Epithelial cell of prostate (primary cell): ENCODE measurements around the gene RNF169.
"Not testable (repeated sequence)": the region's sequence is repeated elsewhere in the genome, so short reads cannot be mapped to it uniquely, and the experiment has no call there.

Source experiments
- DNase-seq: peaks from one replicate; pipeline ENCODE4 v3.0.0-alpha.2; 2011; ENCODE audit warnings: low read depth, low spot score
- H3K27ac ChIP-seq: fragments of 450-650 bp; 2 replicates; pipeline ENCODE4 v1.5.1; 2017; ENCODE audit warnings: mild to moderate bottlenecking

RNF169 gene

GRCh38 chr11:74756571-74756970 is 7.9 kb downstream of the RNF169 start:
- DNase-seq = no peak
- peak overlapping the region; percentile 93 for H3K27ac ChIP-seq

GRCh38 chr11:74766905-74767304 is 18.3 kb downstream of the RNF169 start:
- H3K27ac ChIP-seq = no peak overlapping the region
- no peak for DNase-seq

GRCh38 chr11:74768172-74768651 is 19.6 kb downstream of the RNF169 start:
- not testable (repeated sequence) for H3K27ac ChIP-seq, DNase-seq

GRCh38 chr11:74769055-74769707 is 20.5 kb downstream of the RNF169 start:
- no peak overlapping the region for H3K27ac ChIP-seq
- DNase-seq = no peak

- no peak for DNase-seq
- no peak overlapping the region for H3K27ac ChIP-seq
Measured at GRCh38 chr11:74770456-74770855, 21.8 kb downstream of the RNF169 start.

- H3K27ac ChIP-seq = no peak overlapping the region
- DNase-seq = no peak
Measured at GRCh38 chr11:74771139-74771538, 22.5 kb downstream of the RNF169 start.

- no peak overlapping the region for H3K27ac ChIP-seq
- DNase-seq = no peak
Measured at GRCh38 chr11:74773476-74773875, 24.8 kb downstream of the RNF169 start.

- DNase-seq = no peak
- H3K27ac ChIP-seq = no peak overlapping the region
Measured at GRCh38 chr11:74775762-74776161, 27.1 kb downstream of the RNF169 start.

GRCh38 chr11:74776546-74776945 is 27.9 kb downstream of the RNF169 start:
- no peak overlapping the region for H3K27ac ChIP-seq
- no peak for DNase-seq

GRCh38 chr11:74777038-74777437 is 28.4 kb downstream of the RNF169 start:
- no peak overlapping the region for H3K27ac ChIP-seq
- no peak for DNase-seq

GRCh38 chr11:74777877-74778276 is 29.2 kb downstream of the RNF169 start:
- no peak for DNase-seq

GRCh38 chr11:74778581-74778980 is 29.9 kb downstream of the RNF169 start:
- H3K27ac ChIP-seq = no peak overlapping the region
- DNase-seq = no peak

More at GRCh38 chr11:74777877-74778276, 29.2 kb downstream of the RNF169 start:
- no peak overlapping the region for H3K27ac ChIP-seq

GRCh38 chr11:74780248-74781005 is 31.8 kb downstream of the RNF169 start:
- DNase-seq = no peak
- no peak overlapping the region for H3K27ac ChIP-seq

- H3K27ac ChIP-seq = peak overlapping the region; percentile 77
- peak; percentile 58 for DNase-seq
Measured at GRCh38 chr11:74783241-74783871, 34.7 kb downstream of the RNF169 start.

- no peak for DNase-seq
- H3K27ac ChIP-seq = peak overlapping the region; percentile 77
Measured at GRCh38 chr11:74784234-74784633, 35.6 kb downstream of the RNF169 start.

- no peak for DNase-seq
- H3K27ac ChIP-seq = peak overlapping the region; percentile 77
Measured at GRCh38 chr11:74784726-74785125, 36.1 kb downstream of the RNF169 start.

- no peak overlapping the region for H3K27ac ChIP-seq
- no peak for DNase-seq
Measured at GRCh38 chr11:74786574-74786973, 37.9 kb downstream of the RNF169 start.

- no peak overlapping the region for H3K27ac ChIP-seq
- no peak for DNase-seq
Measured at GRCh38 chr11:74791333-74792100, 42.9 kb downstream of the RNF169 start.

GRCh38 chr11:74806267-74806666 is 57.6 kb downstream of the RNF169 start:
- no peak for DNase-seq
- no peak overlapping the region for H3K27ac ChIP-seq

- no peak for DNase-seq
- no peak overlapping the region for H3K27ac ChIP-seq
Measured at GRCh38 chr11:74809801-74810200, 61.2 kb downstream of the RNF169 start.
